DMS114 treated with DMSO at 0.1 percent for 48 hours (cell line): Measurements from ENCODE around the gene UBR2.
"Not testable (repeated sequence)": the region's sequence is repeated elsewhere in the genome, so short reads cannot be mapped to it uniquely, and the experiment has no call there.

Experiments
- DNase-seq: peaks from one replicate; lab custom pipeline; 2025; ENCODE audit not compliant: unreplicated experiment; lab: John Stamatoyannopoulos, UW

UBR2 gene

GRCh38 chr6:42616716-42617115 is 52.9 kb downstream of the UBR2 start:
- no peak for DNase-seq

GRCh38 chr6:42618105-42618504 is 54.3 kb downstream of the UBR2 start:
- no peak for DNase-seq

GRCh38 chr6:42618686-42619085 is 54.9 kb downstream of the UBR2 start:
- DNase-seq = no peak

- DNase-seq = no peak
Measured at GRCh38 chr6:42619963-42620362, 56.1 kb downstream of the UBR2 start.

GRCh38 chr6:42624601-42625000 is 60.8 kb downstream of the UBR2 start:
- DNase-seq = no peak

GRCh38 chr6:42627044-42627443 is 63.2 kb downstream of the UBR2 start:
- no peak for DNase-seq

- no peak for DNase-seq
Measured at GRCh38 chr6:42627674-42628073, 63.8 kb downstream of the UBR2 start.

GRCh38 chr6:42628604-42629003 is 64.8 kb downstream of the UBR2 start:
- no peak for DNase-seq

GRCh38 chr6:42629845-42630244 is 66.0 kb downstream of the UBR2 start:
- no peak for DNase-seq

GRCh38 chr6:42637681-42638080 is 73.9 kb downstream of the UBR2 start:
- DNase-seq = no peak

GRCh38 chr6:42642794-42643193 is 79.0 kb downstream of the UBR2 start:
- no peak for DNase-seq

GRCh38 chr6:42644211-42644610 is 80.4 kb downstream of the UBR2 start:
- no peak for DNase-seq

- no peak for DNase-seq
Measured at GRCh38 chr6:42652024-42652746, 88.4 kb downstream of the UBR2 start.

GRCh38 chr6:42653851-42654250 is 90.0 kb downstream of the UBR2 start:
- DNase-seq = no peak

GRCh38 chr6:42659806-42660205 is 96.0 kb downstream of the UBR2 start:
- DNase-seq = no peak

GRCh38 chr6:42661540-42662153 is 97.8 kb downstream of the UBR2 start:
- DNase-seq = peak; percentile 77

- DNase-seq = no peak
Measured at GRCh38 chr6:42664718-42665117, 100.9 kb downstream of the UBR2 start.

- not testable (repeated sequence) for DNase-seq
Measured at GRCh38 chr6:42674368-42674767, 110.5 kb downstream of the UBR2 start.

- DNase-seq = no peak
Measured at GRCh38 chr6:42674780-42675179, 111.0 kb downstream of the UBR2 start.

- DNase-seq = no peak
Measured at GRCh38 chr6:42679358-42679757, 115.5 kb downstream of the UBR2 start.

GRCh38 chr6:42688281-42688680 is 124.5 kb downstream of the UBR2 start:
- no peak for DNase-seq

GRCh38 chr6:42689371-42689770 is 125.5 kb downstream of the UBR2 start:
- DNase-seq = no peak

- DNase-seq = no peak
Measured at GRCh38 chr6:42690151-42690702, 126.4 kb downstream of the UBR2 start.
